EH (cell line): ENCODE data around the gene NTSR1.

Source experiments
- DNase-seq: peaks from one replicate; pipeline ENCODE4 v3.0.0-alpha.2; 2015; ENCODE audit warnings: low read depth

Gene NTSR1

DNA sequence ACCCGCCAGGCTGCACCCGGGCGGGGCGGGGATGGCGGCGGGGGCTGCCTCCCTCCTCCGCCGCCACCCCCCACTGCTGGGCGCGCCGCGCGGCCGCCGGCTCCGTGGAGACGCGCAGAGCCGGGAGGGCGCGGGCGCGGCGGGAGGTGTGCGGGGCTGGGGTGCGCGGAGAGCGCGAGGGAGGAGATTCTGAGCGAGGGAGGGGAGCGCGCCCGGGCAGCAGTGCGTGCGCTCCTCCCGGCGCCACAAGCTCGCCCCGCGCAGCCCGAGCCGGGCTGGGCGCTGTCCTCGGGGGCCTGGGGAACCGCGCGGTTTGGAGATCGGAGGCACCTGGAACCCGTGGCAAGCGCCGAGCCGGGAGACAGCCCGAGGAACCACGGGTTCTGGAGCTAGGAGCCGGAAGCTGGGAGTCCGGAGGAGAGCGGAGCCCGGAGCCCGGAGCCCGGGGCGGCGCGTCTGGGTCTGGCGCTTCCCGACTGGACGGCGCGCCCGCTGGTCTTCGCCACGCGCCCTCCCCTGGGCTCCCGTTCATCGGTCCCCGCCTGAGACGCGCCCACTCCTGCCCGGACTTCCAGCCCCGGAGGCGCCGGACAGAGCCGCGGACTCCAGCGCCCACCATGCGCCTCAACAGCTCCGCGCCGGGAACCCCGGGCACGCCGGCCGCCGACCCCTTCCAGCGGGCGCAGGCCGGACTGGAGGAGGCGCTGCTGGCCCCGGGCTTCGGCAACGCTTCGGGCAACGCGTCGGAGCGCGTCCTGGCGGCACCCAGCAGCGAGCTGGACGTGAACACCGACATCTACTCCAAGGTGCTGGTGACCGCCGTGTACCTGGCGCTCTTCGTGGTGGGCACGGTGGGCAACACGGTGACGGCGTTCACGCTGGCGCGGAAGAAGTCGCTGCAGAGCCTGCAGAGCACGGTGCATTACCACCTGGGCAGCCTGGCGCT lies at the start of gene NTSR1:
Gene NTSR1, plus strand, starts transcription at position 246 of the 946 bp plus-strand sequence. Its CDS starts 372 bp downstream, at position 618.
- DNase-seq = no peak

- DNase-seq = no peak
These were observed 49.0 kb upstream of the NTSR1 start for GRCh38 chr20:62659488-62660239.

DNA sequence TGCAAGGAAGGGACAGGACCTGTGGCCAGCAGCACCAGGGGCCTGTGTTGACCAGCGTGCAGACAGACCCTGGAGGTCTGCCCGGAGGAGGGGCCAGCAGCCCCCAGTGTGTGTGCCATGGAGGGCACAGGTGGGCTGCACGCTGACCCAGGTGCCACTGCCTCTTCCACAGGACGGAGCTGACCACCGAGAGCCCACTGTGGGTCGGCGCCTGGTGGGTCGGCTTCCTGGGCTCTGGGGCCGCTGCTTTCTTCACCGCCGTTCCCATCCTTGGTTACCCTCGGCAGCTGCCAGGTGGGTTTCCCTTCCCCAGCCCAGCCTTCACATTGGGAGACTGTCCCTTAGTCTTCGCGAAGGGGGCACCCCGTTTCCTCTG lies 48.4 kb upstream of the NTSR1 start:
- no peak for DNase-seq

DNA sequence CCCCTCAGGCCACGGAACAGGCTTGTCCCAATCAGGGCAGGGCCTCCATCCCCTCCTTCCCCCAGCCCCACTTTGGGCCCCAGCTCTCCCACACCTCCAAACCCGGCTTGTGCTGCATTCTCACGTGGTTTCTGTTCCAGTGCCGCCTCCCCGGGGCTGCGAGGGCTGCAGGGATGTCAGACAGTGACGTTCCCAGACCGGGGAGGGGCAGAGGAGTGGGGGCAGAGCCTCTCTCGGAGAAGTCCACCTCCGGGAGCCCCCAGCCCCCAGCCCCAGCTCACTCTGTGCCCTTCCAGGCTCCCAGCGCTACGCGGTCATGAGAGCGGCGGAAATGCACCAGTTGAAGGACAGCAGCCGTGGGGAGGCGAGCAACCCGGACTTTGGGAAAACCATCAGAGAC lies 47.9 kb upstream of the NTSR1 start:
- no peak for DNase-seq

- no peak for DNase-seq
These were observed 47.0 kb upstream of the NTSR1 start for GRCh38 chr20:62661647-62662046.

- peak; percentile 87 for DNase-seq
These were observed 46.2 kb upstream of the NTSR1 start for GRCh38 chr20:62662422-62662821.

- no peak for DNase-seq
These were observed 45.3 kb upstream of the NTSR1 start for GRCh38 chr20:62663145-62664018.

DNA sequence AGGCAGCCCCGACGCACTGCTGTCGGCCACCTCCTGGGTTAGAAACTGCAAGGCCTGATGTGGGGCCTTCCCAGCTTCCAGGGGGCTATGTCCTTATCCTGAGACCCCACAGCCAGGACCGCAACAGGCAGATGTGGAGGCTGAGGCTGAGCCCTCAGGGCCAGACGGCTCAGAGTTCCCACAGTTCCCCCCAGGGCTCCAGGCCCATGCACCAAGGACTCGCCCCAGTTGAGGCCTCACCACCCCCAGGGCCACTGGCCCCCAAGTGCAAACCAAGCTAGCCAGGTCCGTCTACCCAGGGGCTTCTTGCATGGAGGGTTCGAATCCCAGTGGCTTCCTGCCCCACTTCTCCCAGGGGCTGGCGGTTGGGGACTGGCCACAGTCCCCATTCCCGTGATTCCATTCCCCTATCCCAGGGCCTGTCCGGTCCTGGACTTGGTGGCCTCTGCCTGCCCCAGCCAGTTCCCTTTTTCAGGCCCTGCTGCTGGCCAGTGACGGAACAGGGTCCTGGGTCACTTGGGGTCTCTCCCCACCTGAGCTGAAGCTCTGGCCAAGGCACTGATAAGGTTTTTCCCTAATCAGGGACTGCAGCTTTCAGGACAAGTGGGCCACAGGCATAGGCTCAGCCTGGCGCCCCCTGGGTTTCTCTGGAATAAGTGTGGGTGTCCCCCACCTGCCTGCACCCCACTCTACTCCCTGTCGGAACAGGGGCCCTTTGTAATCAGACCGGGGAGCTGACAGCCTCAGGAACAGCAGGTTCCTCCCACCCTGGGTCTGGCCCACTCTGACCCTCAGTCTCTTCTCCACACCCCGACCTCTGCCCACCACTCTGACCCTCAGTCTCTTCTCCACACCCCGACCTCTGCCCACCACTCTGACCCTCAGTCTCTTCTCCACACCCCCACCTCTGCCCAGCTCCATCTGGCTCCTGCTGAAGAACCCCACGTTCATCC lies 44.3 kb upstream of the NTSR1 start:
- no peak for DNase-seq

DNA sequence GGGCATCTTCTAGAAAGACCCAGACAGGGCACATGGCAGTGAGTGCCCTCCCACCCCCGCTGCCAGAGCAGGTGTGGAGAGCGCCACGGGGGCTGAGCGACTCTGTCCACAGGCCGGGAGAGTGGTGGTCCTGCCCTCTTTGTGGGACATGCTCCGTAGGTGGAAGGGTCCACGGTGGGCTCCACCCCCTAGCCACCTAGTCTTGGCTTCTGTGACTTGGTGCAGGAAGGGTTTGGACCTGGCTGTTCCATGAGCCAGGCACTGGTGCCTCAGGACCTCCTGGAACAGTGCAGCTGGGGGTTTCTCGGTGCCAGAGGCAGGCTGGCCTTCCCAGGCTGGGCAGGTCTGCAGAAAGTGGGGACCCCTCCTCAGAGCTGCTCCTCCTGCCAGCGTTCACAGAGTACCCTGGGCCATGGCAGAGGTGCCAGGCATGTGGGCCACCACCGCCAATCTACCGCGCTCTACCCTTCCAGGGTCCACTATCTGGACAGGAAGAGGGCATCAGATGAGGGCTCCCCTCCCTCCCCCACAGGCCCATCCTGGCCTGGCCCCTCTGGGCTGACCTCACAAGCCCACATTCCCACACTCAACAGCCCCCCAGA lies 43.4 kb upstream of the NTSR1 start:
- DNase-seq = no peak

DNA sequence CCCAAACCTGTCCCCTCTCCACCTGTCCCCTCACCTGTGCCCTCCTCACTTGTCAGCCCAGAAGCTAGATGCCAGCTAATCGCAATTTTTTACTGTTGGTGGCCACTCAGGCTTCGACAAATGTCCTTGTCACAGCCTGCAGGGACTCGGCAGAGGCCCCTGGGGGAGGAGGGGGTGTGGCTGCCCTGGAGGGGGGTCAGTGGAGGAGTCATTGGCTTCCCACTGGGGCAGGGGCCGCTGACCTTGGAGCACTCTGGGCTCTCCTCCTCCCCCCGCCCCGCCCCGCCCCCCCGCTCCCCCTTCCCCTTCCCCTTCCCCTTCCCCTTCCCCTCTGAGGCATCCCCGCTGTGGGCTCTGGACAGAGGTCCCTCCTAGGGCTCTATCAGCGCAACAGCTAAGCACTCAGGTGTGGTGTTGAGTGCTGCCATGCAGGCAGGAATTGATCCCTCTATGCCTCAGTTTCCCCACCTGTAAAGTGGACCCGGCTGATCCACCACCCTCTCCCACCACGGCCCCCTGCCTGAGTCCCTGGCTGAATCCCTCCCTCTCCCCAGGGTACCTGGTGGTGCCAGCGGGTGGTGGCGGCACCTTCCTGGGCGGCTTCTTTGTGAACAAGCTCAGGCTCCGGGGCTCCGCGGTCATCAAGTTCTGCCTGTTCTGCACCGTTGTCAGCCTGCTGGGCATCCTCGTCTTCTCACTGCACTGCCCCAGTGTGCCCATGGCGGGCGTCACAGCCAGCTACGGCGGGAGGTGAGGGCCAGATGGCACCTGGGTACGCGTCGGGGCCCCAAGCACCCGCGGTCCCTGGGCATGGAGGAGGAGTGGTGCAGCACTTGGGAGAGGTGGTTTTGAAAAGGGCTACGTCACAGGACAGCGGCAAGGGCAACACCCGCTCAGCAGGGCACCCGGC lies 42.6 kb upstream of the NTSR1 start:
- DNase-seq = no peak

DNA sequence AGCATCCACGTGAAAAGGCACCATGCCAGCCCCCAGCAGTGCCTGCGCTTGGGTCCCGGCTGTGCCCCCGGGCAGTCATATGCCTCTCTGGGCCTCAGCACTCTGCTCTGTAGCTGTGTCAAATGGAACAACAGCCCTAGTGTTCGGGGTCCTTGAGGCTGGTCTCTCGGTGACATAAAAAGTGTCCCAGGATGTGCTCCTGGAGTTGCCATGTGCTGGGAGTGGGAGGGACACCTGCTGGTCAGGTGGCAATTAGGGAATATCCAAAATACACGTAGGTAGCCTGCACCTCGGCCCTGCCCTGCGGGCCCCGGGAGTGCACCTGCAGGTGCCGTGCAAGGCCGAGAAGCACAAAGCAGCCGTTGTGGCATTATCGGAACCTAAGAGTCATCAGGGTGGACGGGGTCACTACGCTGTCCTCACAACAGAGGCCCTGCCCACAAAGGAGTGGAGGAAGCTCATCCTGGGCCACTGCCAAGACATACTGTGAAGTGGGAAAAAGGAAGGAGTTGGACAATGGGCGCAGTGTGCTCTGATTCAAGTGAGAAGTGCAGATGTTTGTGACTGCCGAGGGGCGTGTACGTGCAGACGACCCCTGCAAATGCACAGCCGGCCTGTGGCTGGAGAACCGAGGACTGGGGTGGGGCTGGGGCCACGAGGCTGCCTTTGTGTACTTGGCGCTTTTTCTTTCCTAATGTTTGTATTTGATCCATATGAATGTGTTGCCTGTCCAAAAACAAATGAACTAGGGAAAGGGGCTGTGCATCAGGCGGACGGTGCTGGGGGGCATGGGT lies 41.7 kb upstream of the NTSR1 start:
- peak; percentile 34 for DNase-seq

DNA sequence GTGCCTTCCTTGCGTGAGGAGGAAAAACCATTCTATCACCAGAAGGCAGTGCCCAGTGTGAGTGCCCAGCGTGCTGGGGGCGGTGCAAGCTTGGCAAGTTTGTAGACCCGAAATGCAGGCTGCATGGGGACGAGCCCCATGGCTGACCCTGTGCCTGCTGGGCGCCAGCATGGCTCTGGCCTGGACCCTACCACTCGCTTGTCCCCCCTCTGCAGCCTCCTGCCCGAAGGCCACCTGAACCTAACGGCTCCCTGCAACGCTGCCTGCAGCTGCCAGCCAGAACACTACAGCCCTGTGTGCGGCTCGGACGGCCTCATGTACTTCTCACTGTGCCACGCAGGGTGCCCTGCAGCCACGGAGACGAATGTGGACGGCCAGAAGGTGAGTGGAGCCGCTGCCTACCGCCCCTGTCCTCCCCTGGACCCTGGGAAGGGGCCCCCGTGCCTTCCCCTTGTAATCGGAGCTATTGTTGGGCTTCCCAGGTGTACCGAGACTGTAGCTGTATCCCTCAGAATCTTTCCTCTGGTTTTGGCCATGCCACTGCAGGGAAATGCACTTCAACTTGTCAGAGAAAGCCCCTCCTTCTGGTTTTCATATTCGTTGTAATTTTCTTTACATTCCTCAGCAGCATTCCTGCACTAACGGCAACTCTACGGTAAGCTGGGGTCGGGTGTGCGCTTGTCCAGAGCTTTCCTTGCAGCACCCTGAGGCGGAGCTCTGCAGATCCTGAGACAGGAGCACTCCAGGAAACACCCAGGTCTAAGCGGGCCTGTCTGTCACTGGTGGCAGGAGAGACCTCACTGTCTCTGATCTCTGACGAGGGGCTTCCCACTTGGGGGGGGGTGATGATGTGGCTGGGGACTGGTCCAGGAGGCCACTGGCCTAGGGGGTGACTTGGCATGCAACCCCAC lies 40.9 kb upstream of the NTSR1 start:
- no peak for DNase-seq

DNA sequence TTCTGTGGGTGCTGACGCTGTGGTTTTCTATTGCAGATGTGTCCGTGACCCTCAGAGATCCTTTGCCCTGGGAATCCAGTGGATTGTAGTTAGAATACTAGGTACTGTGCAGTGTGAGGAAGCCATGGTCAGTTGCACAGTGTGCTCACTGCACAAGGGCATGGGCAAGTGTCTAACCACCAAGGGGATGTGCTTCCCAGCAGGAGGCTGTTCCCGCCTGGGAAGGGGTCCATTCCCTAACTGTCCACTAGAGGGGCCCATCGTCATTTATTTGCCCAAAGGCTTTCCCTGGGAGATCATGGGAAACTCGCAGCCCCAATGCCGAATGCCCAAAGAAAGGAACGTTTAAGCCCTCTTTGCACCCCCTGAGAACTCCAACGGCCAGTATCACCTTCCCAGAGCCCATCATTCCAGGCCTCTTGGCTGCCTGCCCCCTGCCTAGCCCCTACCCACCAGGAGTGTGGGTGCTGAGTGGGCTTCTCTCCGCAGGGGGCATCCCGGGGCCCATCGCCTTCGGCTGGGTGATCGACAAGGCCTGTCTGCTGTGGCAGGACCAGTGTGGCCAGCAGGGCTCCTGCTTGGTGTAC lies 40.1 kb upstream of the NTSR1 start:
- peak; percentile 81 for DNase-seq

DNA sequence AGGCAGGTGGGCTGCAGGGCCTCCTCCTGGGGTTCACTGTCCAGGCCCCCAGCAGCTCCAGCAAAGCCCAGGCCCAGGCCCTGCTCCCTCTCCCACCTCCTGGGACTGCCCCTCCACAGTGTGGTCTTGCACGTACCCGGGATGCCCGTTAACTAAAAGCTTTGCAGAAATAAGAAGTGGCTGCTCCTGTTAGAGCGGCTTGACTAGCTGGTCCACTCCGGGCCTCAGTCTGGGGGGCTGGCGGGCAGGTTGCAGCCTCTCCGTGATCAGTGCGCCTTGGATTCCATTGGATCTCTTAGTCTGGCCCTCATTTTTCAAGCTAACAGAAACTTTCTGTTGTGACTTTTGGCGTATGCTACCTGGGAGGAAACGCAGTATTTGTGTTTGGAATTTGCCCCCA lies 39.4 kb upstream of the NTSR1 start:
- no peak for DNase-seq

DNA sequence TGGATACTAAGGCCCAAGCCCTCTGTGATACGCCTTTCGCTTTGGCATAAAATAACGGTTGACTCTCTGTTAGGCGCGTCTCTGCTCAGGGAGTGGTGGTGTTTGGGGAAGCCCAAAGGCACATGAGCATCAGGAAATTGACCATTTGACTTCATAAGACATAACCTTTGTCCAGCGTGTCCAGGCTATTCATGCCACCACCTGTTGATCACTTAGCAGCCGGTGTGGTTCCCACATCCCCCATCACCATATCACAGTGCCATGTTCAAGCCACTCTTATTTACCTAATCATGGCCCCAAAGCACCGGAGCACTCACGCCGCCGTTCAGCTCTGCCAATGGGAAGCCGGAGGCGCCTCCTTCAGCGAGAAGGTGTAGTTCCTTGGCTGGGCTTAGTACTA lies 38.5 kb upstream of the NTSR1 start:
- DNase-seq = no peak

- no peak for DNase-seq
These were observed 37.6 kb upstream of the NTSR1 start for GRCh38 chr20:62670998-62671397.

GRCh38 chr20:62671765-62672164 lies 36.9 kb upstream of the NTSR1 start:
- DNase-seq = no peak
